ENCODE results near the gene FLCN.

DNA sequence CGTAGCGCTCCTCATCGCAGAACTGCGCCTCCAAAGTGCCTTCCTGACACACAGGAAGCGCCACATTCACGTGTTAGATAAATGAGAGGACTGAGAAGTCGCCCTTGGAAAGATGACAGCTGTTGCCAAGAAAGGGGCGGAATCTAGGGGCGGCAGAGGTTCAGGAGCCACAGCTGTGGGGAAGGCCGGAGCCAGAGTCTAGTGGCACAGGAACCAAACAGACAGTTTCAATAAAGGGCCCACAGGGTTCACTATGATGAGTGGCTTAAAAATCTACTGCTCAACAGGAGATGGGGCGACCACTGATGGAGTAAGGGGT, 4.7 kb downstream of the FLCN start:
- no peak for TF ChIP-seq CTCF (IDR thresholded peaks at IDR 0.05)
- TF ChIP-seq POLR2A (IDR thresholded peaks at IDR 0.05) = no peak

Data from adrenal gland (tissue), 5 donors.